ENCODE results near the gene MEGF6. TPM values are rescaled to one million over a fixed set of nuclear protein-coding genes. Genes with fewer than 3 reads are reported as not detected.
A peak's percentile ranks its signal among the peaks of the same experiment; 100 is the strongest.

Gene MEGF6
- total RNA-seq, 2 donors from 2014 or later: 4.9 to 6.8 TPM

- ATAC-seq (replicated peaks in 1 of 2): no peak
- H3K36me3 Mint-ChIP-seq (ENCODE audit: insufficient read depth in 2 of 2): no peaks in the 10 kb centered on the region
- no peak overlapping the region for H3K4me3 Mint-ChIP-seq
- H3K27me3 Mint-ChIP-seq (ENCODE audit: low read depth): no peaks in the 10 kb centered on the region
- no peak for DNase-seq
- no peaks in the 10 kb centered on the region for H3K4me1 Mint-ChIP-seq (ENCODE audit: low read depth)
- no peak overlapping the region for H3K27ac Mint-ChIP-seq
- H3K9me3 Mint-ChIP-seq: no peaks in the 10 kb centered on the region
Observed at GRCh38 chr1:3456964-3457909, 154.1 kb downstream of the MEGF6 start.

- Mint-ChIP-seq H3K36me3 (ENCODE audit: insufficient read depth in 2 of 2) (no peaks in the 10 kb centered on the region), H3K4me3 (no peak overlapping the region), H3K27me3 (ENCODE audit: low read depth) (peaks cover 2% of the 10 kb centered on the region), H3K9me3 (no peaks in the 10 kb centered on the region), H3K4me1 (ENCODE audit: low read depth) (no peaks in the 10 kb centered on the region), H3K27ac (no peak overlapping the region)
- ATAC-seq (replicated peaks in 1 of 2): no peak
- DNase-seq: no peak
Observed at GRCh38 chr1:3456449-3456963, 154.8 kb downstream of the MEGF6 start.

GRCh38 chr1:3455670-3456448, 155.4 kb downstream of the MEGF6 start:
- no peaks in the 10 kb centered on the region for H3K4me1 Mint-ChIP-seq (ENCODE audit: low read depth)
- peak overlapping the region; percentile 36 to 74 for H3K4me3 Mint-ChIP-seq
- peaks cover 6% of the 10 kb centered on the region for H3K27me3 Mint-ChIP-seq (ENCODE audit: low read depth)
- ATAC-seq (replicated peaks in 1 of 2) (no peak), DNase-seq (no peak)
- H3K36me3 Mint-ChIP-seq (ENCODE audit: insufficient read depth in 2 of 2): no peaks in the 10 kb centered on the region
- H3K27ac Mint-ChIP-seq: no peak overlapping the region
- H3K9me3 Mint-ChIP-seq: no peaks in the 10 kb centered on the region

- H3K4me1 Mint-ChIP-seq (ENCODE audit: low read depth): no peaks in the 10 kb centered on the region
- ATAC-seq (replicated peaks in 1 of 2) (no peak), DNase-seq (no peak)
- H3K36me3 Mint-ChIP-seq (ENCODE audit: insufficient read depth in 2 of 2): no peaks in the 10 kb centered on the region
- no peaks in the 10 kb centered on the region for H3K9me3 Mint-ChIP-seq
- H3K27ac Mint-ChIP-seq: no peak overlapping the region
- H3K4me3 Mint-ChIP-seq: peak overlapping the region; percentile 55 to 74
- H3K27me3 Mint-ChIP-seq (ENCODE audit: low read depth): peaks cover 11% of the 10 kb centered on the region
Observed at GRCh38 chr1:3454811-3455618, 156.3 kb downstream of the MEGF6 start.

- peak; percentile 52 to 55 for ATAC-seq (replicated peaks in 1 of 2)
Observed at GRCh38 chr1:3453891-3454810, 157.2 kb downstream of the MEGF6 start, which contains the start of gene ARHGEF16. TSS of gene ARHGEF16 (plus strand) at chr1:3454665. CDS start at chr1:3463085, 8,420 bp downstream.

GRCh38 chr1:3453203-3453761, 158.0 kb downstream of the MEGF6 start:
- ATAC-seq (replicated peaks in 1 of 2) (peak; percentile 80 to 81), DNase-seq (peak; percentile 76 to 83)
- peak overlapping the region; percentile 50 to 67 for H3K4me3 Mint-ChIP-seq
- H3K27me3 Mint-ChIP-seq (ENCODE audit: low read depth): peaks cover 17% of the 10 kb centered on the region
- no peak overlapping the region for H3K27ac Mint-ChIP-seq
- no peaks in the 10 kb centered on the region for H3K4me1 Mint-ChIP-seq (ENCODE audit: low read depth)
- no peaks in the 10 kb centered on the region for H3K36me3 Mint-ChIP-seq (ENCODE audit: insufficient read depth in 2 of 2)
- no peaks in the 10 kb centered on the region for H3K9me3 Mint-ChIP-seq

More at GRCh38 chr1:3453891-3454810, 157.2 kb downstream of the MEGF6 start, which contains the start of gene ARHGEF16:
- Mint-ChIP-seq H3K4me3 (peak within 1 kb of the TSS; percentile 55 to 74), H3K36me3 (ENCODE audit: insufficient read depth in 2 of 2) (no peaks in the 10 kb centered on the region), H3K27ac (no peak within 1 kb of the TSS), H3K9me3 (no peaks in the 10 kb centered on the region), H3K27me3 (ENCODE audit: low read depth) (peaks cover 17% of the 10 kb centered on the region), H3K4me1 (ENCODE audit: low read depth) (no peaks in the 10 kb centered on the region)
- peak; percentile 31 to 39 for DNase-seq

- Mint-ChIP-seq H3K27ac (no peak overlapping the region), H3K36me3 (ENCODE audit: insufficient read depth in 2 of 2) (peaks cover 0 to 1% of the 10 kb centered on the region in 2 donors), H3K4me1 (ENCODE audit: low read depth) (no peaks in the 10 kb centered on the region), H3K27me3 (ENCODE audit: low read depth) (peaks cover 17% of the 10 kb centered on the region), H3K4me3 (no peak overlapping the region), H3K9me3 (peaks cover 0 to under 1% of the 10 kb centered on the region in 2 donors)
- no peak for DNase-seq
- no peak for ATAC-seq (replicated peaks in 1 of 2)
Observed at GRCh38 chr1:3452866-3453175, 158.5 kb downstream of the MEGF6 start.

GRCh38 chr1:3451994-3452865, 159.1 kb downstream of the MEGF6 start:
- no peak for DNase-seq
- Mint-ChIP-seq H3K27me3 (ENCODE audit: low read depth) (peaks cover 17% of the 10 kb centered on the region), H3K27ac (no peak overlapping the region), H3K9me3 (peaks cover 0 to 2% of the 10 kb centered on the region in 2 donors), H3K4me1 (ENCODE audit: low read depth) (no peaks in the 10 kb centered on the region), H3K36me3 (ENCODE audit: insufficient read depth in 2 of 2) (peaks cover 1 to 2% of the 10 kb centered on the region in 2 donors), H3K4me3 (no peak overlapping the region)
- ATAC-seq (replicated peaks in 1 of 2): no peak

GRCh38 chr1:3450983-3451382, 160.3 kb downstream of the MEGF6 start:
- Mint-ChIP-seq H3K36me3 (ENCODE audit: insufficient read depth in 2 of 2) (peaks cover 1 to 2% of the 10 kb centered on the region in 2 donors), H3K4me1 (ENCODE audit: low read depth) (no peaks in the 10 kb centered on the region), H3K9me3 (peaks cover 0 to 2% of the 10 kb centered on the region in 2 donors), H3K27me3 (ENCODE audit: low read depth) (peaks cover 17% of the 10 kb centered on the region), H3K4me3 (no peak overlapping the region), H3K27ac (no peak overlapping the region)
- DNase-seq: no peak
- ATAC-seq (replicated peaks in 1 of 2): no peak

GRCh38 chr1:3450202-3450863, 161.0 kb downstream of the MEGF6 start:
- peaks cover 17% of the 10 kb centered on the region for H3K27me3 Mint-ChIP-seq (ENCODE audit: low read depth)
- H3K4me1 Mint-ChIP-seq (ENCODE audit: low read depth): no peaks in the 10 kb centered on the region
- H3K9me3 Mint-ChIP-seq: peaks cover 0 to 2% of the 10 kb centered on the region in 2 donors
- DNase-seq: no peak
- peaks cover 1 to 2% of the 10 kb centered on the region in 2 donors for H3K36me3 Mint-ChIP-seq (ENCODE audit: insufficient read depth in 2 of 2)
- no peak overlapping the region for H3K27ac Mint-ChIP-seq
- no peak overlapping the region for H3K4me3 Mint-ChIP-seq
- ATAC-seq (replicated peaks in 1 of 2): no peak

Data from activated T-cell treated with anti-CD3 and anti-CD28 coated beads, Interleukin-2, amount 50 U/mL, for 72 hours (primary cell).